ENCODE results near the gene ZNF225.

ZNF225 gene

DNA sequence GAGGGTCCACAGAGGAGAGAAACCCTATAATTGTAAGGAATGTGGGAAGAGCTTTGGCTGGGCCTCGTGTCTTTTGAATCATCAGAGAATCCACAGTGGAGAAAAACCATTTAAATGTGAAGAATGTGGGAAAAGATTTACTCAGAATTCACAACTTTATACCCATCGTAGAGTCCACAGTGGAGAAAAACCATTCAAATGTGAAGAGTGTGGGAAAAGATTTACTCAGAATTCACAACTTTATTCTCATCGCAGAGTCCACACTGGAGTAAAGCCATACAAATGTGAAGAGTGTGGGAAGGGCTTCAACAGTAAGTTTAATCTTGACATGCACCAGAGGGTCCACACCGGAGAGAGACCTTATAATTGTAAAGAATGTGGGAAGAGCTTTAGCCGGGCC lies 18.8 kb downstream of the ZNF225 start:
- TF ChIP-seq GATA3 (IDR thresholded peaks at IDR 0.05; ENCODE audit: low read depth, low read length) (no peak), GATA2 (IDR thresholded peaks at IDR 0.05; ENCODE audit: low read depth, low read length) (no peak)

DNA sequence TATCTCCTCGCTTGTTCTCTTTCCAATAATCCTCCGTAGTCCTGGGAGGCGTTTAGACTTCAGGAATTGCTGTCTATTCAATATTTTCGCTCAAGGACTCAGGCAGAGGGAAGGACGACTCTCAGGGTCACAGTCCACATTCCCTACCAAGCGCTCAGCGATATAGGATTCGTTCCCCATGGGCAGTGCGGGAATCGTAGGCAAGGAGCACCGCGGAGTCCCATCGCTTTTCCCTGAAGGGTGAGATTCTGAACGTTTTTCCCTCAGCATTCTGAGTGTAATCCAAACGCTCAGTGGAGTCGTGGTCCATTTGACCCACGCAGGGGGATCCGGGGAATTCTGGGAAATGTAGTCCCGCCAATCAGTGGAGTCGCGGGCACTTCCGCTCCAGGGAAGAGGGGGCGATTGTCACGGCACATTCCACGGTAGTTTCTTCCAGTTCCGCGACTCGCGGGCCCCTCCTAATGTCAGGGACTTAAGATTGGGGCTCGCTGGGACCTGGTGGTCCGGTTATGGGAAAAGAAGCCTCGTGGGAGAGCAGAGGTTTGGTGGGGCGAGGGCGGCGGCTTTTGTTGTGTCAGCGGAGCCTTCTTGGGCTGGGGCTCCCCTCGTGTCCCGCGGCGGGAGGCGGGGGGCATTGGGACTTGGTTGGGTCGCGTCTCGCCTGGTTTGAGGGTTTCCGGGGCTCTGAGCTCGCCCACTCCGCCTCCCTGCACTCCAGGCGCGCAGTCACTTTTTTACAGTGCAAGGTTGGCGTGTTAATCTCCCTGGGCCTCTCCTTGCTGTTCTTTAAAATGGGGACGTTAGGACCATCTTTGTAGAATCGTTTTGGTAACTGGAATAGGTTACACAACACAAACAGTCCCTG lies 28.2 kb downstream of the ZNF225 start, which contains the start of gene ZNF234:
ZNF234 (plus strand) TSS at position 364 of the 868 bp plus-strand sequence. CDS start 3,079 bp downstream, outside the sequence.
- no peak for TF ChIP-seq GATA3 (IDR thresholded peaks at IDR 0.05; ENCODE audit: low read depth, low read length)
- no peak; the same call in 1 of the 2 replicates for TF ChIP-seq GATA2 (IDR thresholded peaks at IDR 0.05; ENCODE audit: low read depth, low read length)

DNA sequence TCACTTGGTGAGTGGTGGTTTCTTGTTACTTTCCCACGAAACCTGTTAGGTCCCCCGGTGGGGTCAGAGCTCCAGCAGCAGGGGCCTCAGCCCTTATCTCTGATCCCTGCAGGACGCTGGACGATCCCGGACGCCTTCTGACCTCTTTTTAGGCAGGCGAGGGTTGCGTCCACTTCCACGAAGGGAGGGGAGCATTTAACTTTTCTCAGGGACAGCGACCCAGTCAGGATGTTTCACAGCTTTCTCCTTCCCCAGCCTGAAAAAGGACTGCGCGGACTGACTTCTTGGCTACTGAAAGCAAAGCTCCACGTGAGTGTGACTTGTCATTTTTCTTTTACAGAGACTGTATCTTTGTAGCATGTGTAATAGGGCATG lies 28.8 kb downstream of the ZNF225 start:
- TF ChIP-seq GATA3 (IDR thresholded peaks at IDR 0.05; ENCODE audit: low read depth, low read length) (no peak), GATA2 (IDR thresholded peaks at IDR 0.05; ENCODE audit: low read depth, low read length) (peak; percentile 45; the same call in 1 of the 2 replicates)

DNA sequence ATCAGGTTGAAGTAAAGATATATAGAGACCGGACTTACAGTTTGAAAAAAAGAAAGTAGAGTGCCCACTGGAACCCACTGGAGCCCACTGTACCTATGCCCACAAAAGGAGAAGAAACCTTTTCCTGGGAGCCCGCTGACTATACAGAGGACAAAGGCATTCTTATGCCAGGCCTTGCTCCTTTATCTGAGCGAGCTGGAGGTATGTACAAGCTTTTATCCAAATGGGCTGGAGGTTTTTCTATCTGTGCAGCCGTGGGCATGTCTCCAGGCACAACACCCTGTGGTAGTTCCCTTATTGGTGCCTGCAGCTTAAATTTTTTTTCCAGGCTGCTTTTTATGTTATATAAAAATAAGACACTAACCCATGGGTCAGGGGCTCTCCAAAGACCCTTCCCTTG lies 36.6 kb downstream of the ZNF225 start:
- TF ChIP-seq GATA3 (IDR thresholded peaks at IDR 0.05; ENCODE audit: low read depth, low read length) (no peak), GATA2 (IDR thresholded peaks at IDR 0.05; ENCODE audit: low read depth, low read length) (no peak)

DNA sequence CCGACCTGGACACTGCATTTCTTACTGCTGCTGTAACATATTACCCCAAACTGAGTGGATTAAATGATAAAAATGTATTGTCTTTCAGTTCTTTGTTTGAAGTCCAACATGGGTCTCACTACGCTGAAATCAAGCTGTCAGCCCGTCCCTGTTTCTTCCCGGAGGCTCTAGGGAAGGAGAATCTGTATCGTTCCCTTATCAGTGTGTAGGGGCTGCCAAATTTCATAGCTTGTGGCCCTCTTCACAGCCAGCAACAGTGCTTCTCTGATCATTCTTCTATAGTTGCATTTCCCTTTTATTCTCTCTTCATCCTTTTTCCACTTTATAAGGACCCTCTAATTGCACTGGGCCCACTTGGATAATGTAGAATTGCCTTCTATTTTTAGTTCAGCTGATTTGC lies 38.3 kb downstream of the ZNF225 start:
- TF ChIP-seq GATA2 (IDR thresholded peaks at IDR 0.05; ENCODE audit: low read depth, low read length): no peak
- no peak for TF ChIP-seq GATA3 (IDR thresholded peaks at IDR 0.05; ENCODE audit: low read depth, low read length)

DNA sequence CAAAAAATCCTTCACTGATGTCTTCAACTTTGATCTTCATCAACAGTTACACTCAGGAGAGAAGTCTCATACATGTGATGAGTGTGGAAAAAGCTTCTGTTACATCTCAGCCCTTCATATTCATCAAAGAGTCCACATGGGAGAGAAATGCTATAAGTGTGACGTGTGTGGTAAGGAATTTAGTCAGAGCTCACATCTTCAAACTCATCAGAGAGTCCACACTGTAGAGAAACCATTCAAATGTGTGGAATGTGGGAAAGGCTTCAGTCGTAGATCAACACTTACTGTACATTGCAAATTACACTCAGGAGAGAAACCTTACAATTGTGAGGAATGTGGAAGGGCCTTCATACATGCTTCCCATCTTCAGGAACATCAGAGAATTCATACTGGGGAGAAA lies 43.3 kb downstream of the ZNF225 start:
- TF ChIP-seq GATA3 (IDR thresholded peaks at IDR 0.05; ENCODE audit: low read depth, low read length): no peak
- no peak for TF ChIP-seq GATA2 (IDR thresholded peaks at IDR 0.05; ENCODE audit: low read depth, low read length)

DNA sequence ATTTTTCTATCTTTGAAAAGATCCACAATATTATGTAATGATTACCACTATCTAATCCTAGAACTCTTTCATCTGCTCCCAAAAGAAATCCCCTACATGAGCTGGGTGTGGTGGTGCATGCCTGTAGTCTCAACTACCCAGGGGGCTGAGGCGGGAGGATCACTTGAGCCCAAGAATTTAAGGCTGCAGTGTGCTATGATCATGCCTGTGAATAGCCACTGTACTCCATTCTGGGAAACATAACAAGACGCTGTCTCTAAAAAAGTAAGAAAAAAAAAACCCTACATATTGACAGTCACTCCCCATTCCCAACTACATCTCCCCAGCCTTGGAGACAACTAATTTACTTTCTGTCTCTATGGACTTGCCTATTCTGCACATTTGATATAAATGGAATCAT lies 50.6 kb downstream of the ZNF225 start:
- no peak for TF ChIP-seq GATA2 (IDR thresholded peaks at IDR 0.05; ENCODE audit: low read depth, low read length)
- TF ChIP-seq GATA3 (IDR thresholded peaks at IDR 0.05; ENCODE audit: low read depth, low read length): no peak

DNA sequence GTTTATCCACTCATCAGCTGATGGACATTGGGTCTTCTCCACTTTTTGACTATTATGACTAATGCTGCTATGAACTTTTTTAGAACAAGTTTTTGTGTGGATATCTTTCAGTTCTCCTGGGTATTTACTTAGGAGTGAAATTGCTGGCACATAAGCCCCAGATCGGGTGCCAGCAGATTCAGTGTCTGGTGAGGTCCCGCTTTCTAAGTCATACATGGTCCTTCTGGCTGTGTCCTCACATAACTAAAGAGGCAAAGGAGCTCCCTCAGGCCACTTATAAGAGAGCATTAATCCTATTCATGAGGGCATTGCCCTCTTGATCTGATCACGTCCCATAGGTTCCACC lies 51.1 kb downstream of the ZNF225 start:
- TF ChIP-seq GATA2 (IDR thresholded peaks at IDR 0.05; ENCODE audit: low read depth, low read length) (no peak), GATA3 (IDR thresholded peaks at IDR 0.05; ENCODE audit: low read depth, low read length) (no peak)

DNA sequence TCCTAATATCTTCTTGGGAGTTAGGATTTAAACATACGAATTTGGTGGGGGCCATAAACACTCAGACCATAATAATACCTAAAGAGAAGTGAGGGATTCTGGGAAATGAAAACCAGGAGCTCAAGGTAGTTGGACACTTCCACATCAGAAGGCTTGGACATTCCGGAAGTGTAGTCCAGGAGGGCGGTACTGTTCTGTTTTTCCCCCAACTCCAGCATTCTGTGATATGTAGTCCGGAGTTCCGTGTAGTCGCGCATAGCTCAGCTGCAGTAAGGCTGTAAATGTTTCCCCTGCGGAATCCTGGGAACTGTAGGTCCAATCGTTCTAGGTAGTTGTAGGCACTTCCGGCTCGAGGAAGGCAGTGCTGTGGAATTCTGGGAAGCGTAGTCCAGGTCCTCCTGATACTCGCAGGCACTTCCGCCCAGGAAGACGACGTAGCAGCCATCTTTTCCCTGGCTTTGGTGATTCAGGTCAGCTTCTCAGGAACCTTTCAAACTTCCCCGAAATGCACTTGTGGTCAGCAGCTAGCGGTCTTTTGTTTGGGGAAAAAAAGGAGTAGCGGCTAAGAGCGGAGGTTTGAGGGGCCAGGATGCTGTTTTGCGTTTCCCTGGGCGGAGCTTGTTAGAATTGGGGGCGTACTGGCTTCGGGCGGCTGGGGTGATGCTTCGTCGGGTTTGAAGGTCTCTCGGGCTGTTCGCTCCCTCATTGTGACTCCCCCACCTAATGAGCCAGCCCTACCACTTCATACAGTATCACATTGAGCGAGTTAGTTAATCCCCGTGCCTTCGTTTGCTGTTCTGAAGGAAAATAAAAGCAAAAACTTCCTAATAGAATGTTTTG lies 51.7 kb downstream of the ZNF225 start, which contains the start of gene ZNF226:
ZNF226 (plus strand) TSS at position 428 of the 840 bp plus-strand sequence. CDS start 4,981 bp downstream, outside the sequence.
- TF ChIP-seq GATA3 (IDR thresholded peaks at IDR 0.05; ENCODE audit: low read depth, low read length): no peak
- TF ChIP-seq GATA2 (IDR thresholded peaks at IDR 0.05; ENCODE audit: low read depth, low read length): no peak

DNA sequence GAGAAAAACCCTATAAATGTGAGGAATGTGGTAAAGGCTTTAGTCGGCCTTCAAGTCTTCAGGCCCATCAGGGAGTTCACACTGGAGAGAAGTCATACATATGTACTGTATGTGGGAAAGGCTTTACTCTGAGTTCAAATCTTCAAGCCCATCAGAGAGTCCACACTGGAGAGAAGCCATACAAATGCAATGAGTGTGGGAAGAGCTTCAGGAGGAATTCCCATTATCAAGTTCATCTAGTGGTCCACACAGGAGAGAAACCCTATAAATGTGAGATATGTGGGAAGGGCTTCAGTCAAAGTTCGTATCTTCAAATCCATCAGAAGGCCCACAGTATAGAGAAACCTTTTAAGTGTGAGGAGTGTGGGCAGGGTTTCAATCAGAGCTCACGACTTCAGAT lies 63.4 kb downstream of the ZNF225 start:
- TF ChIP-seq GATA2 (IDR thresholded peaks at IDR 0.05; ENCODE audit: low read depth, low read length) (no peak), GATA3 (IDR thresholded peaks at IDR 0.05; ENCODE audit: low read depth, low read length) (no peak)

DNA sequence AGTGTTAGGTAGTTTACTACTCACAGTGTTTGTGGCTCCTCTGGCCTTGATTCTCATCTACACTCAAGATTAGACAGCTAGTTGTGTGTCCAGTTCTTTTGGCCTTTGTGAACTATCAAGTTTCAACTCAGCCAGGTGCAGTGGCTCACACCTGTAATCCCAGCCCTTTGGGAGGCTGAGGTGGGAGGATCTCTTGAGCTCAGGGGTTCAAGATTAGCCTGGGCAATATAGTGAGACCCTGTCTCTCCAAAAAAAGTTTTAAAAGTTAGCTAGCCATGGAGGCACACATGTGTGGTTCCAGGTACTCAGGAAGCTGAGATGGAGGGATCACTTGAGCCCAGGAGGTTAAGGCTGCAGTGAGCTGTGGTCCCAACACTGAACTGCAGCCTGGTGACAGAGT lies 67.8 kb downstream of the ZNF225 start:
- no peak for TF ChIP-seq GATA2 (IDR thresholded peaks at IDR 0.05; ENCODE audit: low read depth, low read length)
- TF ChIP-seq GATA3 (IDR thresholded peaks at IDR 0.05; ENCODE audit: low read depth, low read length): no peak

DNA sequence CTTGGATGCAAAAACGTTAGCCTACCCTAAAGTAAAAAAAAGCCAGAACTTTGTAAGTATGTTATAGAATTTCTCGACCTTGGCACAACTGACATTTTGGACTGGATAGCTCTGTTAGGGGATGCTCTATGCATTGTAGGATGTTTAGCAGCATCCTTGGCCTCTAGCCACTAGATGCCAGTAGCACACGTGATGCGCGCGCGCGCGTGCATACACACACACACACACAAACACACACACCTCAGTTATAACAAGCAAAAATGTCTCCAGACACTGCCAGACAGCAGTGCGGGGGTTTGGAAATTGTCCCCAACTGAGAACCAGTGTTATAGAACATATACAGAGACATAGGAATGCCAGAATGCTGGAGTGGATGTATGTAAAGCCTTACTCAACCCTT lies 68.9 kb downstream of the ZNF225 start:
- no peak for TF ChIP-seq GATA3 (IDR thresholded peaks at IDR 0.05; ENCODE audit: low read depth, low read length)
- TF ChIP-seq GATA2 (IDR thresholded peaks at IDR 0.05; ENCODE audit: low read depth, low read length): no peak
